Chondrocyte (in vitro differentiated cells): ENCODE measurements around the gene KIF2A. TPM values are rescaled to one million over a fixed set of nuclear protein-coding genes. Genes with fewer than 3 reads are reported as not detected.

ENCODE experiments used
- DNase-seq: peaks from one replicate; pipeline ENCODE4 v3.0.0; 2021; ENCODE audit warnings: mixed read lengths, low spot score
- H3K27ac Mint-ChIP-seq: one replicate; pipeline ENCODE4 v1.8.0; 2021; ENCODE audit warnings: mild to moderate bottlenecking, moderate library complexity, mixed read lengths; ENCODE audit not compliant: unreplicated experiment
- H3K27me3 Mint-ChIP-seq: 2 replicates; pipeline ENCODE4 v1.8.0; 2021; ENCODE audit warnings: low read depth, mixed read lengths
- H3K36me3 Mint-ChIP-seq: 2 replicates; pipeline ENCODE4 v1.8.0; 2021; ENCODE audit warnings: low read depth, mixed read lengths
- H3K4me1 Mint-ChIP-seq: 2 replicates; pipeline ENCODE4 v1.8.0; 2021; ENCODE audit warnings: low read depth, mild to moderate bottlenecking, mixed read lengths
- H3K4me3 Mint-ChIP-seq: one replicate; pipeline ENCODE4 v1.8.0; 2021; ENCODE audit warnings: mild to moderate bottlenecking, moderate library complexity, mixed read lengths; ENCODE audit not compliant: unreplicated experiment
- H3K9me3 Mint-ChIP-seq: 2 replicates; pipeline ENCODE4 v1.8.0; 2021; ENCODE audit warnings: low read depth, mixed read lengths
- total RNA-seq: library from RNA; stranded (reverse); gene quantifications from 3 replicates; pipeline ENCODE4 v1.2.1, GENCODE V29; 2021
- TF ChIP-seq, protein P1 (sequence below): fragments of 200-600 bp; sonication (generic); IDR thresholded peaks from 2 replicates; pipeline ENCODE4 v1.5.0; 2021; ENCODE audit warnings: antibody characterized with exemption, mild to moderate bottlenecking, moderate library complexity

Gene KIF2A
- total RNA-seq, 1 donor from 2014 or later: 37.7 TPM

DNA sequence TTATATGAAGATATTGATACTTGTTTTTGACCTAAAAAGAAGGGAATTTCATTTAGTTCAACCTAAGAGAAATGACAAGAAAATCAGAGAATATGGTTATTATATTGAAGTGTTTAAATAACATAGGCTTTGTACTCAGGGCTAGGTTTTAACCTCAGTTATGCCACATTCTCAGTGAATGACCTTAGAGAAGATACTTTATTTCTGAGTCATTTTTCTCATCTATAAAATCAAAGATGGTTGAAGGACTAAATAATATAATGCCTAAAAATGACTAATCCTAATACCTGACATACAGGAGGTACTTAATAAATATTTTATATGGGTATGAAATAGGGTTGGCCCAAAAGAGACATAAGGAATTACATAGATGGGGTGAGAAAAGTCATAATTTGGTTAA lies 65.4 kb downstream of the KIF2A start:
- peaks cover 13% of the 10 kb centered on the region for H3K36me3 Mint-ChIP-seq
- TF ChIP-seq, protein P1, sequence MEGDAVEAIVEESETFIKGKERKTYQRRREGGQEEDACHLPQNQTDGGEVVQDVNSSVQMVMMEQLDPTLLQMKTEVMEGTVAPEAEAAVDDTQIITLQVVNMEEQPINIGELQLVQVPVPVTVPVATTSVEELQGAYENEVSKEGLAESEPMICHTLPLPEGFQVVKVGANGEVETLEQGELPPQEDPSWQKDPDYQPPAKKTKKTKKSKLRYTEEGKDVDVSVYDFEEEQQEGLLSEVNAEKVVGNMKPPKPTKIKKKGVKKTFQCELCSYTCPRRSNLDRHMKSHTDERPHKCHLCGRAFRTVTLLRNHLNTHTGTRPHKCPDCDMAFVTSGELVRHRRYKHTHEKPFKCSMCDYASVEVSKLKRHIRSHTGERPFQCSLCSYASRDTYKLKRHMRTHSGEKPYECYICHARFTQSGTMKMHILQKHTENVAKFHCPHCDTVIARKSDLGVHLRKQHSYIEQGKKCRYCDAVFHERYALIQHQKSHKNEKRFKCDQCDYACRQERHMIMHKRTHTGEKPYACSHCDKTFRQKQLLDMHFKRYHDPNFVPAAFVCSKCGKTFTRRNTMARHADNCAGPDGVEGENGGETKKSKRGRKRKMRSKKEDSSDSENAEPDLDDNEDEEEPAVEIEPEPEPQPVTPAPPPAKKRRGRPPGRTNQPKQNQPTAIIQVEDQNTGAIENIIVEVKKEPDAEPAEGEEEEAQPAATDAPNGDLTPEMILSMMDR: no peak
- no peak for DNase-seq
- no peaks in the 10 kb centered on the region for H3K27me3 Mint-ChIP-seq
- H3K4me3 Mint-ChIP-seq: no peak overlapping the region
- H3K9me3 Mint-ChIP-seq: no peaks in the 10 kb centered on the region
- peaks cover 5% of the 10 kb centered on the region for H3K4me1 Mint-ChIP-seq
- H3K27ac Mint-ChIP-seq: no peak overlapping the region

DNA sequence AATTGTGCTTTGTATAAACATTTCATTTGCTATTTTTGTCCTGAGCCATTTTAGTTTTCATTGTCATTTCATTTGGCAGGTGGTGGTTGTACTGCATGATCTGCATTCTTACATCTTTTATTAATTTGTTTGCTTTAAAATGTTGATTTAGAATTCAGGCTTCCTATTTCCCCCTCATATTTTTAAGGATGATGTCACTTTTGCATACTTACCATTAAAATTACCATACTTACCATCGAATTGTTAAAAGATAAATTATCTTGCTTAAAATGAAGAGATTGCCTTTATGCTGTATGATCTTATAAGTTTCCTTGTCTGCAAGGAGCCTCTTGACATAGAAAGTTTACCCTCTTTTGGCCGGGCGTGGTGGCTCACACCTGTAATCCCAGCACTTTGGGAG lies 66.6 kb downstream of the KIF2A start:
- no peak for DNase-seq
- no peaks in the 10 kb centered on the region for H3K27me3 Mint-ChIP-seq
- H3K36me3 Mint-ChIP-seq: peaks cover 13% of the 10 kb centered on the region
- H3K4me3 Mint-ChIP-seq: no peak overlapping the region
- peaks cover 5% of the 10 kb centered on the region for H3K4me1 Mint-ChIP-seq
- no peaks in the 10 kb centered on the region for H3K9me3 Mint-ChIP-seq
- no peak overlapping the region for H3K27ac Mint-ChIP-seq
- TF ChIP-seq, protein P1: no peak

DNA sequence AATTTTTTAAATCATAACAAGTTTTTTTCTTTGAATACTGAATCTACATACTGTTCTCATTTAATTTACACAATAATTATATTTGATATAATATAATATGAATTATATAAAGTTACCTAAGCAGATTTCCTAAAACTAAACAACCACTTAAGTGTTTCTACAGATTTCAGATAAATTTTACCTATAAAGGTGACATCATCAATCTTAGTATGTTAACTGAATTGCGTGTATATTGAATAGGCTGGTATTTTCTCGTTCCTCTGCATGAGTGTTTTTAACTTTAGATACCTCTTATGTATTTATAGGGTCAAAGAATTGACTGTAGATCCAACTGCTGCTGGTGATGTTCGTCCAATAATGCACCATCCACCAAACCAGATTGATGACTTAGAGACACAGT lies 67.4 kb downstream of the KIF2A start:
- H3K36me3 Mint-ChIP-seq: peaks cover 15% of the 10 kb centered on the region
- peaks cover 5% of the 10 kb centered on the region for H3K4me1 Mint-ChIP-seq

DNA sequence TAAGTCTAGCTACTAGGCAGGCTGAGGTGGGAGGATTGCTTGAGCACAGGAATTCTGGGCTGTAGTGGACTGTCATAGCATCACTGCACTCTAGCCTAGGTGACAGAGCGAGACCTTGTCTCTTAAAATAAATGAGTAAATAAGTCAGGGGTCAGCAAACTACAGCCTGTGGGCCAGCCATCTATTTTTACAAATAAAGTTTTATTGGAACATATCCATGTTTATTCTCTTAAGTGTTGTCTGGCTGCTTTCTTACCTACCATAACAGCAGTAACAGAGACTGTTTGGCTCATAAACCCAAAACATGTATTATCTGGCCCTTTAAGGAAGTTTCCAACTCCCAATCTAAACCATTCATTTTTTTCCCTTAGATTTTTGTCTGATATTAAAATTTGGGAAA lies 68.1 kb downstream of the KIF2A start:
- Mint-ChIP-seq H3K4me1 (peaks cover 5% of the 10 kb centered on the region), H3K9me3 (no peaks in the 10 kb centered on the region), H3K4me3 (no peak overlapping the region), H3K27me3 (no peaks in the 10 kb centered on the region), H3K27ac (no peak overlapping the region), H3K36me3 (peaks cover 17% of the 10 kb centered on the region)
- DNase-seq: no peak
- TF ChIP-seq, protein P1: no peak

More for the DNA sequence above, 67.4 kb downstream of the KIF2A start:
- TF ChIP-seq, protein P1: no peak
- no peaks in the 10 kb centered on the region for H3K9me3 Mint-ChIP-seq
- no peak overlapping the region for H3K27ac Mint-ChIP-seq
- H3K27me3 Mint-ChIP-seq: no peaks in the 10 kb centered on the region
- no peak overlapping the region for H3K4me3 Mint-ChIP-seq
- no peak for DNase-seq

DNA sequence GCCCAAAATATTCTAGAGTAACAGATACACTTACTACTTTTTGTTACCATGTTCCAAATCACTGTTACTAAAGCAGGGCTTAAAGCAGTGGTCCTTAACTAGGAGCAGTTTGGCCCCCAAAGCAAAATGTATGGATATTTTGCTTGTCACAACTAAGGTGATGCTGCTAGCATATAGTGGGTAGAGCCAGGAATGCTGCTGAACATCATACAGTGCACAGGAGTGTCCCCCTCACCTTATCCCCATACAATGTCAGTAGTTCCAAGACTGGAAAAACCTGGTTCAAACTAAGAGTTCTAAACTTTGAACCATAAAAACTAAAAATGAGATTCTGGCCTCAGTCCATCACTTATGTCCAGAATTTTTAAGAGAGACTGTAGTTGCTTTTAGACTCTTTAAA lies 69.6 kb downstream of the KIF2A start:
- Mint-ChIP-seq H3K36me3 (peaks cover 22% of the 10 kb centered on the region), H3K9me3 (no peaks in the 10 kb centered on the region), H3K4me3 (no peak overlapping the region), H3K27me3 (no peaks in the 10 kb centered on the region), H3K27ac (no peak overlapping the region), H3K4me1 (peaks cover 5% of the 10 kb centered on the region)
- no peak for DNase-seq
- TF ChIP-seq, protein P1: no peak
